Skeletal muscle satellite cell (primary cell): ENCODE data around the gene MICA.
"Not testable (repeated sequence)": the region's sequence is repeated elsewhere in the genome, so short reads cannot be mapped to it uniquely, and the experiment has no call there.

Source experiments
- H3K27me3 ChIP-seq: 2 replicates; pipeline ENCODE4 v1.7.0; 2013; ENCODE audit warnings: low read length; ENCODE audit not compliant: control insufficient read depth, insufficient read depth
- H3K36me3 ChIP-seq: 2 replicates; pipeline ENCODE4 v1.7.0; 2013; ENCODE audit warnings: mild to moderate bottlenecking, control low read depth, low read length; ENCODE audit not compliant: insufficient read depth
- H3K4me1 ChIP-seq: 2 replicates; pipeline ENCODE4 v1.7.0; 2013; ENCODE audit warnings: low read length; ENCODE audit not compliant: control insufficient read depth, insufficient read depth
- H3K4me2 ChIP-seq: 2 replicates; pipeline ENCODE4 v1.7.0; 2013; ENCODE audit warnings: mild to moderate bottlenecking, low read length
- H3K4me3 ChIP-seq: 2 replicates; pipeline ENCODE4 v1.7.0; 2013; ENCODE audit warnings: low read length
- H3K9ac ChIP-seq: 2 replicates; pipeline ENCODE4 v1.7.0; 2013; ENCODE audit warnings: mild to moderate bottlenecking, low read depth, low read length, moderate library complexity
- H3K9me3 ChIP-seq: replicated peaks from 2 replicates; pipeline ENCODE4 v1.7.0; 2013; ENCODE audit warnings: mild to moderate bottlenecking, control low read depth, low read length

MICA gene

GRCh38 chr6:31446999-31447789 is 43.8 kb downstream of the MICA start:
- H3K9ac ChIP-seq, H3K4me1 ChIP-seq, H3K36me3 ChIP-seq, H3K4me3 ChIP-seq, H3K9me3 ChIP-seq, H3K4me2 ChIP-seq: not testable (repeated sequence)
- peaks cover 30% of the 10 kb centered on the region for H3K27me3 ChIP-seq

- H3K36me3 ChIP-seq: no peaks in the 10 kb centered on the region
- H3K27me3 ChIP-seq: peaks cover 21% of the 10 kb centered on the region
- H3K9ac ChIP-seq: no peak overlapping the region
- no peaks in the 10 kb centered on the region for H3K9me3 ChIP-seq
- H3K4me3 ChIP-seq: no peak overlapping the region
- H3K4me1 ChIP-seq: no peaks in the 10 kb centered on the region
- no peak overlapping the region for H3K4me2 ChIP-seq
Observed at GRCh38 chr6:31450751-31451150, 47.4 kb downstream of the MICA start.

DNA sequence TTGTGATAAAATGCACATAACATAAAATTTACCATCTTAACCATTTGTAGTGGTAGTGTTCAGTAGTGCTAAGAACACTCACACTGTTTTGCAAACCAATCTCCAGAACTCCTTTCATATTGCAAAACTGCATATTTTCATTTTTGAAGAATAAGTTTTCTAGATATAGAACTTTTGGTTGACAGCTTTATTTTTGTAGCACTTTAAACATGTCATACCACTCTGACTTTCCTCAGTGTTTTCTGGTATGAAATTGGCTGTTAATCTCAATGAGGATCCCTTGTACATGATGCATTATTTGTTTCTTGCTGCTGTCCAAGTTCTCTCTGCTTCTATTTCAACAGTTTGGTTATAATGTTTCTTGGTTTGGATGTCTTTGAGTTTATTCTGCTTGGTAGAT is 49.5 kb downstream of the MICA start:
- Histone ChIP-seq H3K4me3 (no peak overlapping the region), H3K4me2 (no peak overlapping the region), H3K9me3 (no peaks in the 10 kb centered on the region), H3K4me1 (no peaks in the 10 kb centered on the region), H3K27me3 (peaks cover 29% of the 10 kb centered on the region), H3K36me3 (no peaks in the 10 kb centered on the region), H3K9ac (no peak overlapping the region)

GRCh38 chr6:31453259-31453658 is 49.9 kb downstream of the MICA start:
- H3K4me2 ChIP-seq: no peak overlapping the region

GRCh38 chr6:31459864-31460263 is 56.5 kb downstream of the MICA start:
- H3K4me3 ChIP-seq, H3K4me1 ChIP-seq, H3K9me3 ChIP-seq, H3K9ac ChIP-seq, H3K36me3 ChIP-seq, H3K4me2 ChIP-seq: not testable (repeated sequence)
- H3K27me3 ChIP-seq: peaks cover 39% of the 10 kb centered on the region

More at GRCh38 chr6:31453259-31453658, 49.9 kb downstream of the MICA start:
- Histone ChIP-seq H3K9me3 (no peaks in the 10 kb centered on the region), H3K27me3 (peaks cover 33% of the 10 kb centered on the region), H3K4me1 (no peaks in the 10 kb centered on the region), H3K4me3 (no peak overlapping the region), H3K9ac (no peak overlapping the region), H3K36me3 (no peaks in the 10 kb centered on the region)

DNA sequence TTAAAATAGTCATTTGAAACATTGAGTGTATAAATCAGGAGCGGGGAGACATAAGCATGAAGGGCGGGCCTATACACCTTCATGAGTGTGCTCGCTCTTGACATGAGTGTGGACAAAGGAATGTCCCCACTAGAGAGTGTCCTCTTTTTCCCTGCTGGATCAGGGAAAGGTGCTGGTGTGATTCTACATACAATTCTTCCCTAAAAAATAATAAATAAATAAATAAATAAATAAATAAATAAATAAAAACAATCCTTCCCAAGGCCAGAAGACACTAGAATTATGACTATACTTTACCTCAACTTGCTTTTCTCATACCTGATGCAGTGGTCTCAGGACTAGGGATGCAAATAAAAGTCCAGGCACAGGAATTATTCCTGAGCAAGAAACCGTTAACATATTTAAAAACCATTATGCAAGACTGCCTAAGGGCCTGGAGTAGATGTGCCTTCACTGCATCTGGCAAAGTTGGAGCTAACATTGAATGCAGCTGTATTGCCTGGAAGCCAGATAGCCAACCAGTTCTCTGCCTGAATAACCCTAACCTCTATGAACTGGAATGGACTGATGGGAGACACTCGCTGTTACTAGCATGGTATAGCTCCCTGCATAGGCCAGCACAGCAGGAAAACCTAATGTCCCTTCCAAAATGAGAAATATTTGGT is 57.1 kb downstream of the MICA start:
- no peaks in the 10 kb centered on the region for H3K36me3 ChIP-seq
- peaks cover 45% of the 10 kb centered on the region for H3K27me3 ChIP-seq
- H3K9ac ChIP-seq: no peak overlapping the region
- H3K9me3 ChIP-seq: no peaks in the 10 kb centered on the region
- no peaks in the 10 kb centered on the region for H3K4me1 ChIP-seq
- H3K4me2 ChIP-seq: no peak overlapping the region
- H3K4me3 ChIP-seq: no peak overlapping the region

- peaks cover 42% of the 10 kb centered on the region for H3K27me3 ChIP-seq
- no peaks in the 10 kb centered on the region for H3K9me3 ChIP-seq
- H3K4me1 ChIP-seq: no peaks in the 10 kb centered on the region
- H3K36me3 ChIP-seq: no peaks in the 10 kb centered on the region
- no peak overlapping the region for H3K4me3 ChIP-seq
- peak overlapping the region; percentile 54 for H3K4me2 ChIP-seq
- no peak overlapping the region for H3K9ac ChIP-seq
Observed at GRCh38 chr6:31462026-31462963, 58.9 kb downstream of the MICA start.

DNA sequence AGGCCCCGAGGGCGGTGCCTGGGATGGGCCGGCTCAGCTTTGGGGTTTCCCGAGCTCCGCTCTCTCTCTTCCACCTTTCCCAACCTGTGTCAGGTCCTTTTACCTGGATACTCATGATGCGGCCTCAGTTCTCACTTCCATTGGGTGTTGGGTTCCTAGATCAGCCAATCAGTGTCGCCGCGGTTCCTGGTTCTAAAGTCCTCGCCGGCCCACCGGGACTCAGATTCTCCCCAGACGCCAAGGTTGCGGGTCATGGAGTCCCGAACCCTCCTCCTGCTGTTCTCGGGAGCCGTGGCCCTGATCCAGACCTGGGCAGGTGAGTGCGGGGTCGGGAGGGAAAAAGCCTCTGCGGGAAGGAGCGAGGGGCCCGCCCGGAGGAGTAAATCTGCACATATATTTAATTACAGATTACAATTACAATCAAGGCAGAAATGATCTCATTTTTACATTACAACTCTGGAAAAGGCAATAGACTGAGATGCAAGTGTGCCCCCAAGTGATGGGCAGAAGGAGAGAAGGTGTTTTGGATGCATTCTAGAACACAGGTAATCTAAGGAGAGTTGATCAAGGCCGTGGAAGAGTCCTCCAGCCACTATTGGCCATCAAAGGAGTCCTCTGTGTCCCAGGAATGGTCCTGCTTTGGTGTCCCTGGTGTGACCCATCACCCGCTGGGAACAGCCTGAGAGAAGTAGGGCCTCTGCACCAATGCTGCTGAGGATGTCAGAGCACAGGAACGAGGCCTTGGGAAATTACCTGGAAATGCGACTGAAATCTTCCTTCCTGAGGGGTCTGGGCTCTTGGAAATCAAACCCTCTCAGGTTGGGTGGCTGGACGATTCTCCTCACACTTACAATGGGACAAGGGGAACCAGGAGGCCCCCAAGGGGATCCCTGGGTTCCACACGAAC is 59.8 kb downstream of the MICA start:
- H3K4me3 ChIP-seq: no peak overlapping the region
- H3K36me3 ChIP-seq: no peaks in the 10 kb centered on the region
- no peak overlapping the region for H3K9ac ChIP-seq
- H3K4me1 ChIP-seq: no peaks in the 10 kb centered on the region
- peak overlapping the region; percentile 54 for H3K4me2 ChIP-seq
- peaks cover 38% of the 10 kb centered on the region for H3K27me3 ChIP-seq
- H3K9me3 ChIP-seq: no peaks in the 10 kb centered on the region

GRCh38 chr6:31464252-31465184 is 61.1 kb downstream of the MICA start:
- H3K4me2 ChIP-seq: no peak overlapping the region
- no peak overlapping the region for H3K4me3 ChIP-seq
- no peaks in the 10 kb centered on the region for H3K9me3 ChIP-seq
- no peak overlapping the region for H3K9ac ChIP-seq
- H3K27me3 ChIP-seq: peaks cover 37% of the 10 kb centered on the region
- no peaks in the 10 kb centered on the region for H3K4me1 ChIP-seq
- no peaks in the 10 kb centered on the region for H3K36me3 ChIP-seq
